ENCODE measurements around the gene ZNF688.
A peak's percentile ranks its signal among the peaks of the same experiment; 100 is the strongest.
"Not testable (repeated sequence)": the region's sequence is repeated elsewhere in the genome, so short reads cannot be mapped to it uniquely, and the experiment has no call there.

ZNF688 gene

DNA sequence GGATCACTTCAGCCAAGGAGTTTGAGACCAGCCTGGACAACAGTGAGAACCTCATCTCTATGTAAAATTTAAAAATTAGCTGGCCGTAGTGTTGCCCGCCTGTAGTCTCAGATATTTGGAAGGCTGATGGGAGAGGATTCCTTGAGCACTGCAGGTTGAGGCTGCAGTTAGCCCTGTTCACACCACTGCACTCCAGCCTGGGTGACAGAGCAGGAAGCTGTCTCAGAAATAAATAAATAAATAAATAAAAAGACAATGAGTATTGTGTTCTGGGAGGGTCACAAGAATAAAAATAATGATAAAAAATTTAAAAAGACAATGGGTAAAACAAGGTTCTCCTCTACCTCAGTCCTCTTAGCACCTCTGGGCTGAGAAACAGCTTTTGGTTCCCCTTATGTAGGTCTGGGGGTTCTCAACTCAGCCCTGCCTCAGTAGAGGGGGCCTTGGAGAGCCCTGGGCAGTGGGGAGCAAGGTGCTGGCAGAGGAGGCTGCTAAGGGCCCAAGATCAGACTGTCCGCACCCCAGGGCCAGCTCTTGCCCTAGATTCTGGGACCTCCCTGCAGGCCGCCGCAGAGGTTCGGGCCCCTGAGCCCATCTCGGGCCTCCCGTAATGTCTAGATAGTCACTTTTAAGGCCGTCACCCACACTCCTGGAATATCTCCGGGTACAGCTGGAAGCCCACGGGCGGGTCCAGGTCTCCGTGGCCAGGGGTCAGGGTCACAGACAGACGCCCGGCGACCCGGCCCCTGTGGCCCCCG lies 16.8 kb downstream of the ZNF688 start:
- Histone ChIP-seq H3K4me3 (ENCODE audit: low read depth, low read length) (no peak overlapping the region), H3K27ac (ENCODE audit: low read depth, low read length) (no peak overlapping the region), H3K9me3 (ENCODE audit: control insufficient read depth, insufficient read depth, low read length) (no peaks in the 10 kb centered on the region), H3K9ac (ENCODE audit: low read depth, low read length) (no peak overlapping the region), H3K4me1 (ENCODE audit: control insufficient read depth, insufficient read depth, low read length) (peaks cover 6% of the 10 kb centered on the region; the same call in 1 of the 2 replicates), H3K27me3 (ENCODE audit: control insufficient read depth, insufficient read depth, low read length) (no peaks in the 10 kb centered on the region), H3K36me3 (ENCODE audit: control insufficient read depth, insufficient read depth, low read length) (peaks cover 28% of the 10 kb centered on the region)

DNA sequence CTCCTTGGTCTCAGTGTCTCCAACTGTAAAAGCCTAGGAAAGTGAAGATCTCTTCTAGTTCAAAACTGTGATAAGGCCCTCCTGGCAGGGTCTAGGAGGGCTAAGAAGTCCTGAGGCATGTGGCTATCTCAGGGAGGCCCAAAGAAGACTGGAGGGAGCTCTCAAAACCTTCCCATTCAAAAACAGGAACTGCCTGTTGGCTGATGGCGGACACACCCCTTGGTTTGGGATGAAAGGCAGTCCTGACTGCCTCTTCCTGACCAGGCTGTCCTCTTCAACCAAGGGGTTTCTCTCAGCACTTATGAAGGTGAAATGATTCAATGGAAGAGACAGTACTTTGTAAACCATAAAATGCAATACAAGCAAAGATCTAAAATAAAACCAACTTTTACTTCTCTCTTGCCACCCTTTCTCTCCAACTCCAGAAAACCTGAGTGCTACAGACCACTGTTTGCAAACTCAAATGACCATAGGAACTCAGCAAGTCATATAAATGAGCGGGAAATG lies 18.1 kb downstream of the ZNF688 start:
- Histone ChIP-seq H3K4me3 (ENCODE audit: low read depth, low read length) (no peak overlapping the region), H3K27me3 (ENCODE audit: control insufficient read depth, insufficient read depth, low read length) (no peaks in the 10 kb centered on the region), H3K9me3 (ENCODE audit: control insufficient read depth, insufficient read depth, low read length) (no peaks in the 10 kb centered on the region), H3K9ac (ENCODE audit: low read depth, low read length) (no peak overlapping the region), H3K27ac (ENCODE audit: low read depth, low read length) (no peak overlapping the region), H3K4me1 (ENCODE audit: control insufficient read depth, insufficient read depth, low read length) (peaks cover 8% of the 10 kb centered on the region), H3K36me3 (ENCODE audit: control insufficient read depth, insufficient read depth, low read length) (peaks cover 28% of the 10 kb centered on the region)

DNA sequence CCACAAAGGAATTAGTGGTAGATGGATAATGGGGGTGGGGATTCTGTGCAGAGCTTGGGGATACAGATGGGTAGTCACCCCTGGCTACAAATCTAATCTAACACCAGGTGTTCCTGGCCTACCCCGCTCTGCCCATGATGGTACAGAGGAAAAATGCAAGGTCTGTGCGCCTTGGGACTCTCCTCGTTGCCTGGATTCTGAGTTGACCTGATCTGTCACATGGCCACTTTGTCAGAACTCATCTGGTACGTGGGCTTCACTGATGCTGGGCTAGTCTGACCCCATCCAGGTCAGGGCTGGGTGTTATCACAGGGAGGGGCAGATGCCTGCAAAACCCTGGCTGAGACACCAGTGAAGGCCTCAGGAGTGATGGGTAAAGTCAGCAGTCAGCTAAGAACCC lies 18.6 kb downstream of the ZNF688 start:
- no peak overlapping the region for H3K4me3 ChIP-seq (ENCODE audit: low read depth, low read length)
- no peaks in the 10 kb centered on the region for H3K27me3 ChIP-seq (ENCODE audit: control insufficient read depth, insufficient read depth, low read length)
- H3K4me1 ChIP-seq (ENCODE audit: control insufficient read depth, insufficient read depth, low read length): peaks cover 13% of the 10 kb centered on the region
- H3K9ac ChIP-seq (ENCODE audit: low read depth, low read length): no peak overlapping the region
- H3K9me3 ChIP-seq (ENCODE audit: control insufficient read depth, insufficient read depth, low read length): no peaks in the 10 kb centered on the region
- H3K36me3 ChIP-seq (ENCODE audit: control insufficient read depth, insufficient read depth, low read length): peaks cover 28% of the 10 kb centered on the region
- no peak overlapping the region for H3K27ac ChIP-seq (ENCODE audit: low read depth, low read length)

DNA sequence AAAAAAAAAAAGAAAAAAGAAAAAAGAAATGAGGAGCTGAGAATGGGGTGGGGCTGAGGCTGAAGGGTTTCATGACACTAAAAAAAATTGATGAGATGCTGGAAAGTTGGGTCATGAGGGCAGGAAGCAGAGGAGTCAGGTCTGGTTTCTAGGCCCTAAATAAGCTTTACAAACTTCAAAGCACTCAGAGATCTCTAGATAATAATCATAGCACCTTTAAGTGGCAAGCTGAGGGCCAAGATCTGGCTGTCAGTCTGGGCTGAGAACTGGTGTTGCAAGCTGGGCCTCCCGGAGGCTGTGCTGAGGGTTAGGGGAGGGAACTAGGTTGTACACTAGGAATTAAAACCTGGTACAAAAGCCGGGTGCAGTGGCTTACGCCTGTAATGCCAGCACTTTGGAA lies 19.7 kb downstream of the ZNF688 start:
- H3K36me3 ChIP-seq (ENCODE audit: control insufficient read depth, insufficient read depth, low read length): peaks cover 28% of the 10 kb centered on the region

DNA sequence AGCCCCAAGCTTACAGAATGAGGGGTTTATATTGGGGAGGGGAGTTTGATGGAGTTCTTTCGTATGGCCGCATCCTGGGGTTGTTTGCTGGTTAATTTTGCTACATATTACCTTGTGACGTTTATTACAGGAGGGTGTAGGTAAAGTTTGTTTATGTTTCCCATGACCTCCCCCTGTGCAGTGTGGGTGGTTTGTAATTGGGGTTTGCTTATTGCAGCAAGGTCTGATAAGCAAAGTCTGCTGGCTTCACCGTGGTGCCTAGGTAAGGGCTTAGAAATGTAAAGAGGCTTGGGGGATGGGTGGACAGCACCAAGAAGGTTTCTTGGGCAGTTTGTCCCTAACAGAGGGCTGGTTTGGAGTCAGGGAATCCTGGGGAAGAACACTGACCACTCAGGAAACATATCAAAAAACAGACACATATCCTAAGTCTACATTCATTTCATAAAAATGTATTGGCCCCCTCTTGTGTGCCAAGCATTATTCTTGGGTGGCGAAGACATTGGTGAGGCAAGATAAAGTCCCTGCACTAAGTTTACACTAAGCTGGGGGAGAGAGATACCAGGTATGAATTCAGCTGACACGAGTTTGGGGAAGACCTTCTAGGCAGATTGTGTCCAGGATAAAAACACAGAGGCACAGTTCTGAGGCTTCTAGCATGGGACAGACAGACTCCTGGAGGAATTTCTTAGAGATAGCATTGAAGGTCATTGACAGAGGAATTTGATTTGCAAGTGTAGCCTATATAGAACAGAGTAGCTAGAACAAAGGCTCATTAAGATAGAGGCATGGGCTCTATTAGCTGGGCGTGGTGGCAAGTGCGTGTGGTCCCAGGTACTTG lies 22.9 kb downstream of the ZNF688 start:
- Histone ChIP-seq H3K36me3 (ENCODE audit: control insufficient read depth, insufficient read depth, low read length) (peaks cover 5% of the 10 kb centered on the region; the same call in 1 of the 2 replicates), H3K27me3 (ENCODE audit: control insufficient read depth, insufficient read depth, low read length) (no peaks in the 10 kb centered on the region), H3K9ac (ENCODE audit: low read depth, low read length) (no peak overlapping the region), H3K4me1 (ENCODE audit: control insufficient read depth, insufficient read depth, low read length) (peaks cover 18% of the 10 kb centered on the region), H3K9me3 (ENCODE audit: control insufficient read depth, insufficient read depth, low read length) (no peaks in the 10 kb centered on the region), H3K27ac (ENCODE audit: low read depth, low read length) (peak overlapping the region; percentile 53), H3K4me3 (ENCODE audit: low read depth, low read length) (no peak overlapping the region)

More for the DNA sequence above, 19.7 kb downstream of the ZNF688 start:
- Histone ChIP-seq H3K4me1 (ENCODE audit: control insufficient read depth, insufficient read depth, low read length) (peaks cover 15% of the 10 kb centered on the region), H3K9ac (ENCODE audit: low read depth, low read length) (no peak overlapping the region), H3K27me3 (ENCODE audit: control insufficient read depth, insufficient read depth, low read length) (no peaks in the 10 kb centered on the region), H3K9me3 (ENCODE audit: control insufficient read depth, insufficient read depth, low read length) (no peaks in the 10 kb centered on the region), H3K27ac (ENCODE audit: low read depth, low read length) (no peak overlapping the region), H3K4me3 (ENCODE audit: low read depth, low read length) (no peak overlapping the region)

DNA sequence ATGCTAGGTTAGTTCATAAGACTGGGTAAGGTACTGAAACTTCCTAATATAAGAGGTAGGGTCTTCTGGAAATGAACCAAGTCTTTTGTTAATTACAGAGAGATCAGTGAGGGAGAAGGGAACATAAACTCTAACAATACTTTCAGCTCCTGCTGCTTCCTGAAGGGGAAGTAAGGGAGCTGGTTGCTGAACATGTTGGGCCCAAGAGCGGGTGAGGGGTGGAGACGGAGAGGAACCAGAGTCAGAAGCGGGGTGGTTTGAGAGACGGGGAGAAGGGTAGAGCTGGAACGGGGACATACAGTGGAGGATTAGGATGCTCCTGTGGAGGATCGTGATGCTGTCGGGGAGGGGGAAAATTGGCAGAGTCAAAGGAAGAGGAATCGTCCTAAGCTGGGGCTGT lies 25.4 kb downstream of the ZNF688 start:
- Histone ChIP-seq H3K4me3 (ENCODE audit: low read depth, low read length) (no peak overlapping the region), H3K36me3 (ENCODE audit: control insufficient read depth, insufficient read depth, low read length) (no peaks in the 10 kb centered on the region), H3K27me3 (ENCODE audit: control insufficient read depth, insufficient read depth, low read length) (no peaks in the 10 kb centered on the region), H3K4me1 (ENCODE audit: control insufficient read depth, insufficient read depth, low read length) (peaks cover 43% of the 10 kb centered on the region), H3K9ac (ENCODE audit: low read depth, low read length) (no peak overlapping the region), H3K27ac (ENCODE audit: low read depth, low read length) (no peak overlapping the region), H3K9me3 (ENCODE audit: control insufficient read depth, insufficient read depth, low read length) (no peaks in the 10 kb centered on the region)

DNA sequence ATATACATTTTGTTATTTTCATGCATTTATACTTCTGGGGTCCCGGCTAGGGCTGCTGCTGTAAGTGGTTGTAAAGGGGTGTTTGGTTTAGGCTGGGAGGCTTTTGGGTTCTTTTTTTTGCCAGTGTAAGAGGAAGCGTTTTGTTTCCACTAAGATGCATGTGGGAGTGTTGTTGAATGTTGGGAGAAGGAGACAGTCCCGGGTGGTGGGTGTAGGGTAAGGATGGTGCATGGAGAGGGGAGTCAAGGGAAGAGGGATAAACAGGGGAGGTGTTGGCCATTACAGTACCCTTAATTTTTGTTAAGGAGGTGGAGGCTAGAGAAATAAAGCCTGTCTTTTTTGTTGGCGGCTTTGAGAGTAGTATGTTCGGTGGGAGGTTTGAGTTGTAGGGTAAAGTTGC lies 28.4 kb downstream of the ZNF688 start:
- Histone ChIP-seq H3K27me3 (ENCODE audit: control insufficient read depth, insufficient read depth, low read length) (no peaks in the 10 kb centered on the region), H3K9ac (ENCODE audit: low read depth, low read length) (no peak overlapping the region), H3K4me1 (ENCODE audit: control insufficient read depth, insufficient read depth, low read length) (peaks cover 36% of the 10 kb centered on the region), H3K4me3 (ENCODE audit: low read depth, low read length) (no peak overlapping the region), H3K9me3 (ENCODE audit: control insufficient read depth, insufficient read depth, low read length) (no peaks in the 10 kb centered on the region), H3K36me3 (ENCODE audit: control insufficient read depth, insufficient read depth, low read length) (no peaks in the 10 kb centered on the region), H3K27ac (ENCODE audit: low read depth, low read length) (no peak overlapping the region)

DNA sequence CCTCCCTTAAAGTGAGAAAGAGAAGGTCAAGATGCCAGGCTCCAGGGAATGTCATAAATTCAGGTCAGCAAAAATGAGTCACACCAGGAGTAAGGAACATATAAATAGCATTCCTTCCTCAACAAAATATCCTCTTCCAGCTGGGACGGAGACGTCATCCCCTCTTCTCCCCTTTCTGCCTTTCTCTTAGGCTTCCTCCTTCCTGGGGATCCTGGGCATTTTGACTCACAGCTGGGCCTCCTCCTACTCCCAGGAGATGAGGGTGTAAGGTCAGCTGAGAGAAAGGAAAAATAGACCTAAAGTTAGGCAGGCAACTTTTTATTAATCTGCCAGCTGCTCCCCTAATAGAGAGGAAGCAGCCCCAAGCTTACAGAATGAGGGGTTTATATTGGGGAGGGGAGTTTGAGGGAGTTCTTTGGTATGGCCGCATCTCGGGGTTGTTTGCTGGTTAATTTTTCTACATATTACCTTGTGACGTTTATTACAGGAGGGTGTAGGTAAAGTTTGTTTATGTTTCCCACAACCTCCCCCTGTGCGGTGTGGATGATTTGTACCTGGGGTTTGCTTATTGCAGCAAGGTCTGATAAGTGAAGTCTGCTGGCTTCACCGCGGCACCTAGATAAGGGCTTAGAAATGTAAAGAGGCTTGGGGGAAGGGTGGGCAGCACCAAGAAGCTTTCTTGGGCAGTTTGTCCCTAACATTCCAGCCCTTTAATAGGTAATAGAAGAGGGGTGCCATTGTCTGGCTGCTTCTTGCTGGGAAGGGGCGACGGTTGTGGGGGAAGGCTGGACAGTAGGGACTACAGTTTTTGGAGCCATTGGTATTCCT lies 29.8 kb downstream of the ZNF688 start:
- no peak overlapping the region for H3K9ac ChIP-seq (ENCODE audit: low read depth, low read length)
- H3K27me3 ChIP-seq (ENCODE audit: control insufficient read depth, insufficient read depth, low read length): no peaks in the 10 kb centered on the region
- H3K4me3 ChIP-seq (ENCODE audit: low read depth, low read length): peak overlapping the region; percentile 38
- no peaks in the 10 kb centered on the region for H3K9me3 ChIP-seq (ENCODE audit: control insufficient read depth, insufficient read depth, low read length)
- H3K36me3 ChIP-seq (ENCODE audit: control insufficient read depth, insufficient read depth, low read length): no peaks in the 10 kb centered on the region
- peaks cover 33% of the 10 kb centered on the region for H3K4me1 ChIP-seq (ENCODE audit: control insufficient read depth, insufficient read depth, low read length)
- peak overlapping the region; percentile 93 for H3K27ac ChIP-seq (ENCODE audit: low read depth, low read length)

DNA sequence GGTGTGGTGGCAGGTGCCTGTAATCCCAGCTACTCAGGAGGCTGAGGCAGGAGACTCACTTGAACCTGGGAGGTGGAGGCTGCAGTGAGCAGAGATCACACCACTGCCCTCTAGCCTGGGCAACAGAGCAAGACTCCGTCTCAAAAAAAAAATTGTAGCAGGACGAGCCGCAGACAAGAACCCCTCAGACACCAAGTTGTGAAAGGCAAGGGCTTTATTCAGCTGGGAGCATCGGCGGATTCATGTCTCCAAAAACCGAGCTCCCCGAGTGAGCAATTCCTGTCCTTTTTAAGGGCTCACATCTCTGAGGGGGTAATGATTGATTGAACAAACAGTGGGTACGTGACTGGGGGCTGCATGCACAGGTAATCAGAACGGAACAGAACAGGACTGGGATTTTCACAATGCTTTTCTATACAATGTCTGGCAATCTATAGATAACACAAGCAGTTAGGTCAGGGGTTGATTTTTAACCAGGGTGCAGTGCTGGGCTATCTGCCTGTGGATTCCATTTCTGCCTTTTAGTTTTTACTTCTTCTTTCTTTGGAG lies 30.5 kb downstream of the ZNF688 start:
- H3K4me3 ChIP-seq (ENCODE audit: low read depth, low read length); H3K36me3 ChIP-seq (ENCODE audit: control insufficient read depth, insufficient read depth, low read length); H3K9me3 ChIP-seq (ENCODE audit: control insufficient read depth, insufficient read depth, low read length); H3K9ac ChIP-seq (ENCODE audit: low read depth, low read length); H3K27me3 ChIP-seq (ENCODE audit: control insufficient read depth, insufficient read depth, low read length): not testable (repeated sequence)
- Histone ChIP-seq H3K27ac (ENCODE audit: low read depth, low read length) (peak overlapping the region; percentile 93), H3K4me1 (ENCODE audit: control insufficient read depth, insufficient read depth, low read length) (peaks cover 33% of the 10 kb centered on the region)

DNA sequence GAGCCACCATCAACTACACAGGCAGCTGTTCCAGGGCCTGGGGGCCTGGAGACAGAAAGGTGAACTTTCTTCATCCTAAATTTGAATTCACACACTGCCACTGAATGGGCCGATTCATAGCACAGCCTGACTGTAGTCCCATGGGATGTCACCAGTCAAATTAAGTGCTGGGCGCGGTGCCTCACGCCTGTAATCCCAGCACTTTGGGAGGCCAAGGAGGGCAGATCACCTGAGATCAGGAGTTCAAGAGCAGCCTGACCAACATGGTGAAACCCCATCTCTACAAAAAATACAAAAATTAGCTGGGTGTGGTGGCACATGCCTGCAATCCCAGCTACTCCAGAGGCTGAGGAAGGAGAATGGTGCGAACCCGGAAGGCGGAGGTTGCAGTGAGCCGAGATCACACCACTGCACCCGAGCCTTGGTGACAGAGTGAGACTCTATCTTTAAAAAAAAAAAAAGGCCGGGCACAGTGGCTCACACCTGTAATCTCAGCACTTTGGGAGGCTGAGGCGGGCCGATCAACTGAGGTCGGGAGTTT lies 31.5 kb downstream of the ZNF688 start:
- H3K27me3 ChIP-seq (ENCODE audit: control insufficient read depth, insufficient read depth, low read length); H3K36me3 ChIP-seq (ENCODE audit: control insufficient read depth, insufficient read depth, low read length); H3K9me3 ChIP-seq (ENCODE audit: control insufficient read depth, insufficient read depth, low read length); H3K4me3 ChIP-seq (ENCODE audit: low read depth, low read length); H3K9ac ChIP-seq (ENCODE audit: low read depth, low read length); H3K27ac ChIP-seq (ENCODE audit: low read depth, low read length): not testable (repeated sequence)
- H3K4me1 ChIP-seq (ENCODE audit: control insufficient read depth, insufficient read depth, low read length): peaks cover 35% of the 10 kb centered on the region

Measured in HUES48 (cell line).